GM12878 (cell line): ENCODE data around the gene ANO10.

Source experiments
- ATF3 ChIP-seq: IDR thresholded peaks from 2 replicates; pipeline ENCODE4 v1.6.1; 2011; ENCODE audit warnings: low read depth, mild to moderate bottlenecking, low read length, moderate library complexity, borderline replicate concordance; ENCODE audit errors: extremely low read depth
- E2F4 ChIP-seq: IDR thresholded peaks from 2 replicates; pipeline ENCODE4 v1.6.1; 2012; ENCODE audit warnings: low read depth, low read length, improper control_type of control experiment
- FOXM1 ChIP-seq: IDR thresholded peaks from 2 replicates; pipeline ENCODE4 v1.6.1; 2012; ENCODE audit warnings: low read depth, mild to moderate bottlenecking, inconsistent platforms, low read length, moderate library complexity
- JUND ChIP-seq: IDR thresholded peaks from 2 replicates; pipeline ENCODE4 v1.6.1; 2012; ENCODE audit warnings: low read depth, mild to moderate bottlenecking, low read length, improper control_type of control experiment, moderate library complexity
- NKRF ChIP-seq: fragments of 450-650 bp; conservative IDR thresholded peaks from 2 replicates; pipeline ENCODE4 v1.6.1; 2017; ENCODE audit warnings: mild to moderate bottlenecking, moderate library complexity
- RAD21 ChIP-seq: IDR thresholded peaks from 2 replicates; pipeline ENCODE4 v1.6.1; 2011; ENCODE audit warnings: mild to moderate bottlenecking, low read depth, low read length, moderate library complexity; ENCODE audit not compliant: insufficient read depth
- RCOR1 ChIP-seq: conservative IDR thresholded peaks from 2 replicates; pipeline ENCODE4 v1.6.1; 2012; ENCODE audit warnings: low read depth, low read length, improper control_type of control experiment
- SP1 ChIP-seq: IDR thresholded peaks from one replicate; pipeline ENCODE4 v1.6.1; 2011; ENCODE audit warnings: low read depth, low read length
- TF ChIP-seq, protein P1 (sequence below), 3 experiments: IDR thresholded peaks in 2 of 3; conservative IDR thresholded peaks in 1 of 3; 2 replicates each; pipeline ENCODE4 v1.5.1; 2011; ENCODE audit warnings: low read depth in 3 of 3, low read length in 3 of 3, mild to moderate bottlenecking in 3 of 3, control low read depth in 2 of 3, moderate library complexity in 2 of 3, inconsistent platforms in 1 of 3, mixed read lengths in 1 of 3; ENCODE audit not compliant: control insufficient read depth in 2 of 3, insufficient read depth in 1 of 3; ENCODE audit errors: extremely low read depth in 1 of 3

GRCh38 chr3:43468133-43468532 lies 153.7 kb downstream of the ANO10 start:
- no peak for TF ChIP-seq RCOR1
- TF ChIP-seq JUND = no peak
- no peak for TF ChIP-seq ATF3
- TF ChIP-seq, protein P1, sequence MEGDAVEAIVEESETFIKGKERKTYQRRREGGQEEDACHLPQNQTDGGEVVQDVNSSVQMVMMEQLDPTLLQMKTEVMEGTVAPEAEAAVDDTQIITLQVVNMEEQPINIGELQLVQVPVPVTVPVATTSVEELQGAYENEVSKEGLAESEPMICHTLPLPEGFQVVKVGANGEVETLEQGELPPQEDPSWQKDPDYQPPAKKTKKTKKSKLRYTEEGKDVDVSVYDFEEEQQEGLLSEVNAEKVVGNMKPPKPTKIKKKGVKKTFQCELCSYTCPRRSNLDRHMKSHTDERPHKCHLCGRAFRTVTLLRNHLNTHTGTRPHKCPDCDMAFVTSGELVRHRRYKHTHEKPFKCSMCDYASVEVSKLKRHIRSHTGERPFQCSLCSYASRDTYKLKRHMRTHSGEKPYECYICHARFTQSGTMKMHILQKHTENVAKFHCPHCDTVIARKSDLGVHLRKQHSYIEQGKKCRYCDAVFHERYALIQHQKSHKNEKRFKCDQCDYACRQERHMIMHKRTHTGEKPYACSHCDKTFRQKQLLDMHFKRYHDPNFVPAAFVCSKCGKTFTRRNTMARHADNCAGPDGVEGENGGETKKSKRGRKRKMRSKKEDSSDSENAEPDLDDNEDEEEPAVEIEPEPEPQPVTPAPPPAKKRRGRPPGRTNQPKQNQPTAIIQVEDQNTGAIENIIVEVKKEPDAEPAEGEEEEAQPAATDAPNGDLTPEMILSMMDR (IDR thresholded peaks at IDR 0.05 in 2 of 3, conservative IDR thresholded peaks at IDR 0.05 in 1 of 3; ENCODE audit: control insufficient read depth in 2 of 3, extremely low read depth in 1 of 3, insufficient read depth in 1 of 3, low read depth in 3 of 3, low read length in 3 of 3) = no peak
- TF ChIP-seq FOXM1 = no peak
- TF ChIP-seq RAD21 = no peak
- no peak for TF ChIP-seq E2F4
- TF ChIP-seq SP1 = no peak
- no peak for TF ChIP-seq NKRF
